ENCODE results near the gene FPGS. TPM values are rescaled to one million over a fixed set of nuclear protein-coding genes. Genes with fewer than 3 reads are reported as not detected.

Gene FPGS
- total RNA-seq, 1 experiment from 2014 or later, result 70.6 TPM

DNA sequence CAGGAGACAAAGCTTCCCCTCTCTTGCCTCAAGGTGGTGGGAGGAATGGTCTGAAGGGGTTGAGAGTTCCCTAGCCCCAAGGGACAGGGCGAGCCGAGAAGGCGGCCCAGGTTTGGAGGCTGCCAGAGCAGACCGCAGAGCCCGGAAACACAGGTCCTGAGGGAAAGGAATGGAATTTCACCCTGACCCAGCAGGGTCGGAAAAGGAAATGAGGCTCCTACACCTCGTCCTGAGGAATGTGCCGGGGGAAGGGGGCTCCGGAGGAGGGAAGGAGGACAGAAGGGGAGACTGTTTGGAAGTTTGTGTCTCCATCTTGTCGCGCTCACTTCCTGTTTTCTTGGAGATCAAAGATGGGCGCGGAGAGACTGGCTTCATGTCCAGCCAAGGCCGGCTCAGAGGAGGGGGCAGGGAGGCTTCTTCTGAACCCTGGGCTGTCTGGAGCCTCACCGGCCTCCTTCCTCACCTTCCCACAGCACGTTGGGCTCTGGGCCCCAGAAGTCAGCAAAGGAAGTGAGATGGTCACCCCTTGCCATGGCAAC is 42.2 kb downstream of the FPGS start:
- POLR2A ChIA-PET, result no interaction called here
- H3K4me3 ChIP-seq (replicated peaks in 1 of 2; ENCODE audit: low read depth in 1 of 2, low read length in 2 of 2), result no peak overlapping the region
- TF ChIP-seq CEBPB (IDR thresholded peaks at IDR 0.05; ENCODE audit: low read depth), result no peak
- TF ChIP-seq ELF1 (IDR thresholded peaks at IDR 0.05; ENCODE audit: borderline replicate concordance, low read depth), result no peak
- no peak for TF ChIP-seq EZH2 (IDR thresholded peaks at IDR 0.05)
- no peak for TF ChIP-seq JUND (IDR thresholded peaks at IDR 0.05)
- TF ChIP-seq, protein P1, sequence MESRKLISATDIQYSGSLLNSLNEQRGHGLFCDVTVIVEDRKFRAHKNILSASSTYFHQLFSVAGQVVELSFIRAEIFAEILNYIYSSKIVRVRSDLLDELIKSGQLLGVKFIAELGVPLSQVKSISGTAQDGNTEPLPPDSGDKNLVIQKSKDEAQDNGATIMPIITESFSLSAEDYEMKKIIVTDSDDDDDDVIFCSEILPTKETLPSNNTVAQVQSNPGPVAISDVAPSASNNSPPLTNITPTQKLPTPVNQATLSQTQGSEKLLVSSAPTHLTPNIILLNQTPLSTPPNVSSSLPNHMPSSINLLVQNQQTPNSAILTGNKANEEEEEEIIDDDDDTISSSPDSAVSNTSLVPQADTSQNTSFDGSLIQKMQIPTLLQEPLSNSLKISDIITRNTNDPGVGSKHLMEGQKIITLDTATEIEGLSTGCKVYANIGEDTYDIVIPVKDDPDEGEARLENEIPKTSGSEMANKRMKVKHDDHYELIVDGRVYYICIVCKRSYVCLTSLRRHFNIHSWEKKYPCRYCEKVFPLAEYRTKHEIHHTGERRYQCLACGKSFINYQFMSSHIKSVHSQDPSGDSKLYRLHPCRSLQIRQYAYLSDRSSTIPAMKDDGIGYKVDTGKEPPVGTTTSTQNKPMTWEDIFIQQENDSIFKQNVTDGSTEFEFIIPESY (IDR thresholded peaks at IDR 0.05; ENCODE audit: extremely low read depth, insufficient replicate concordance, low read length), result no peak
- no peak for TF ChIP-seq CTCF (IDR thresholded peaks at IDR 0.05 in 2 of 3, conservative IDR thresholded peaks at IDR 0.05 in 1 of 3; ENCODE audit: borderline replicate concordance in 1 of 3, insufficient read depth in 1 of 3, low read depth in 2 of 3, low read length in 2 of 3)
- TF ChIP-seq YY1 (IDR thresholded peaks at IDR 0.05; ENCODE audit: extremely low read depth, insufficient replicate concordance, low read depth, low read length), result no peak
- no peak for TF ChIP-seq SIN3A (IDR thresholded peaks at IDR 0.05; ENCODE audit: low read depth)
- no peak for TF ChIP-seq SRF (IDR thresholded peaks at IDR 0.05; ENCODE audit: low read depth)
- TF ChIP-seq POLR2AphosphoS5 (IDR thresholded peaks at IDR 0.05; ENCODE audit: low read depth, low read length), result no peak
- no peak for TF ChIP-seq CBX3 (IDR thresholded peaks at IDR 0.05; ENCODE audit: low read depth)
- TF ChIP-seq, protein P2, sequence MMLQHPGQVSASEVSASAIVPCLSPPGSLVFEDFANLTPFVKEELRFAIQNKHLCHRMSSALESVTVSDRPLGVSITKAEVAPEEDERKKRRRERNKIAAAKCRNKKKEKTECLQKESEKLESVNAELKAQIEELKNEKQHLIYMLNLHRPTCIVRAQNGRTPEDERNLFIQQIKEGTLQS (IDR thresholded peaks at IDR 0.05), result no peak
- TF ChIP-seq EZH2phosphoT487 (IDR thresholded peaks at IDR 0.05; ENCODE audit: borderline replicate concordance), result no peak
- no peak for TF ChIP-seq ZFX (IDR thresholded peaks at IDR 0.05)
- TF ChIP-seq SP1 (IDR thresholded peaks at IDR 0.05; ENCODE audit: low read depth), result no peak
- TF ChIP-seq ZNF274 (IDR thresholded peaks at IDR 0.05; ENCODE audit: low read depth, low read length), result no peak
- TF ChIP-seq, protein P3, sequence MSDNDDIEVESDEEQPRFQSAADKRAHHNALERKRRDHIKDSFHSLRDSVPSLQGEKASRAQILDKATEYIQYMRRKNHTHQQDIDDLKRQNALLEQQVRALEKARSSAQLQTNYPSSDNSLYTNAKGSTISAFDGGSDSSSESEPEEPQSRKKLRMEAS (IDR thresholded peaks at IDR 0.05), result no peak
- no peak for TF ChIP-seq RAD21 (IDR thresholded peaks at IDR 0.05; ENCODE audit: low read depth)
- TF ChIP-seq REST (IDR thresholded peaks at IDR 0.05; ENCODE audit: low read depth), result no peak
- no peaks in the 10 kb centered on the region for H4K20me1 ChIP-seq (ENCODE audit: insufficient read depth)
- no peak overlapping the region for H3K9ac ChIP-seq (ENCODE audit: low read length)
- no peaks in the 10 kb centered on the region for H3K9me2 ChIP-seq (ENCODE audit: insufficient read depth)
- no peak for DNase-seq (ENCODE audit: low read depth, low spot score)
- ATAC-seq, result no peak
- H3K4me1 ChIP-seq (ENCODE audit: control insufficient read depth in 1 of 2, insufficient read depth in 2 of 2, low read length in 2 of 2), result no peaks in the 10 kb centered on the region
- no peak overlapping the region for H2AFZ ChIP-seq (ENCODE audit: low read depth, low read length, poor library complexity, severe bottlenecking)
- RAD21 ChIA-PET (ENCODE audit: low non-redundant PET in 1 of 2, low total read pairs in 2 of 2, uncharacterized antibody in 2 of 2, unreplicated experiment in 2 of 2), result no interaction called here
- H3K27me3 ChIP-seq (ENCODE audit: insufficient read depth, low read length), result no peaks in the 10 kb centered on the region
- H3K79me2 ChIP-seq (ENCODE audit: insufficient read depth, low read length), result no peaks in the 10 kb centered on the region
- no TSS peak for BruUV-seq (replicated peaks)
- H3K9me3 ChIP-seq (ENCODE audit: control insufficient read depth in 1 of 2, insufficient read depth in 1 of 2, low read depth in 1 of 2, low read length in 2 of 2), result peaks cover 3 to 10% of the 10 kb centered on the region in 2 experiments; a peak in 2 of 4 replicates
- no peak overlapping the region for H3K27ac ChIP-seq (ENCODE audit: low read depth, low read length)
- no peaks in the 10 kb centered on the region for H3K36me3 ChIP-seq (ENCODE audit: control insufficient read depth in 1 of 2, insufficient read depth in 2 of 2, low read length in 2 of 2)
- intact Hi-C loops (cut with micrococcal nuclease), result no loop called here
- CTCF ChIA-PET, result no interaction called here
- no peak overlapping the region for H3K4me2 ChIP-seq (ENCODE audit: low read length)
